Heart left ventricle (tissue), 13 donors: ENCODE results near the gene AMZ2.

Experiments used
- CTCF ChIP-seq, 12 donors: fragments of 200-600 bp; sonication (generic) in 4 of 12; IDR thresholded peaks; one replicate each; pipeline versions ENCODE4 v1.5.0 to v1.8.0; 2018 to 2022; ENCODE audit warnings: antibody characterized with exemption in 12 of 12, mild to moderate bottlenecking in 5 of 12
- POLR2A ChIP-seq, 2 donors: fragments of 450-650 bp; IDR thresholded peaks; one replicate each; pipeline ENCODE4 v1.6.1; 2017; ENCODE audit warnings: antibody characterized with exemption in 2 of 2, mild to moderate bottlenecking in 2 of 2, moderate library complexity in 2 of 2
- donor health status: ischemic (EF 13 %, LVEDD 7.1; RV severe dilation, severe dysfunction).
- donor health status: DM: no; HTN: yes; CAD: no.
- donor health status: DM: no; HTN: no; CAD: no.
- donor health status: ischemic (EF 25% LVEDD 6.9; RV normal size, moderate dysfunction).
- donor health status: ischemic (EF 25% LVEDD 5.7; RV mildly dilated, moderate dysfunction).
- donor health status: ischemic (EF 35%, LVEDD 5.7; RV mildly dilated, moderate dysfunction).
- donor health status: nonischemic (EF 11% LVEDD 7.7; RV severe dilation, severe dysfunction).
- donor health status: DM: yes; HTN: yes; CAD: no.
- donor health status: PGD.
- donor health status: ischemic (EF 29% LVEDD 5.4; RV normal size, mild dysfunction).
- donor health status: nonischemic (EF 23%, LVEDD 6.1; RV moderate dilation, normal function).

DNA sequence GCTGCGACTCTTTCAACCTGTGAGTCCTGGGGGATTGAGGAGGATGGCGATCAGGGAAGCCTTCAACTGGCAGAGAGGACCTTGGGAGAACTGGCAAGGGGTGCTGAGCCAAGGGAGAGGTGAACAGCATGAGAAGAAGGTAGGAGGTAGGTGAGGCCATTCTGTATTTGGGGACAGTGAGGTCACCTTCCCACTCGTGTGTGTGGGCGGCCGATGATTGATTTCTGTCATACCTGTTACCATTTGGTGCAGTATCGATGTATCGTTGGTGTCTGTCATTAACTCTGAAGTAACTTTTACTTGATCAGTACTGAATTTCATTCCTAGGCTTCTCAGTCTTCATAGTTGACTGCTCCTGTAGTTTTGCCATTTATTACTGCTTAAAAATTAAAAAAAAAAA, 47.2 kb downstream of the AMZ2 start:
- TF ChIP-seq CTCF (IDR thresholded peaks at IDR 0.05) (no peak), POLR2A (IDR thresholded peaks at IDR 0.05) (no peak)
